HCT116 (cell line): ENCODE data around the gene S100A3. TPM values are rescaled to one million over a fixed set of nuclear protein-coding genes. Genes with fewer than 3 reads are reported as not detected.

ENCODE experiments used
- ATAC-seq: fragments of 200-7000 bp; cut with Tn5 transposase; 2 replicates; pipeline ENCODE4 v1.9.1; 2020; ENCODE audit warnings: mild to moderate bottlenecking, moderate library complexity
- BruUV-seq: library from RNA; stranded (reverse); fragments of 400-500 nt; replicated peaks from 2 replicates; lab custom pipeline; 2021; lab: Mats Ljungman, UMichigan
- CTCF ChIA-PET: fragments of 300-600 bp; sonication (Branson Sonifier 250); formaldehyde crosslinking; loops from one replicate; lab custom pipeline; 2021; ENCODE audit warnings: antibody characterized with exemption; lab: Charles Lee
- POLR2A ChIA-PET: fragments of 300-600, 350-600 bp; sonication (Branson Sonifier 250); formaldehyde crosslinking; loops from one replicate; lab custom pipeline; 2021; ENCODE audit warnings: antibody characterized with exemption; lab: Charles Lee
- RAD21 ChIA-PET, 2 experiments: fragments of 300-600 bp; sonication (Branson Sonifier 250); formaldehyde crosslinking; loops; one replicate each; lab custom pipeline; 2023; ENCODE audit warnings: low total read pairs in 2 of 2; ENCODE audit not compliant: uncharacterized antibody in 2 of 2, unreplicated experiment in 2 of 2, low non-redundant PET in 1 of 2; lab: Charles Lee
- DNase-seq: peaks from one replicate; pipeline ENCODE4 v3.0.0-alpha.2; 2010; ENCODE audit warnings: low read depth, low spot score
- H2AFZ ChIP-seq: fragments of 200-600 bp; shearing (Covaris generic), sonication (generic); 2 replicates; pipeline ENCODE4 v1.6.1; 2017; ENCODE audit warnings: low read depth, mixed run types, mixed read lengths, antibody characterized with exemption, low read length; ENCODE audit not compliant: poor library complexity, severe bottlenecking
- H3K27ac ChIP-seq: 2 replicates; pipeline ENCODE4 v1.5.1; 2012; ENCODE audit warnings: low read depth, low read length
- H3K27me3 ChIP-seq: fragments of 200-600 bp; sonication (generic); 2 replicates; pipeline ENCODE4 v1.6.1; 2016; ENCODE audit warnings: mixed run types, low read length, mixed read lengths; ENCODE audit not compliant: insufficient read depth
- H3K36me3 ChIP-seq, 2 experiments: fragments of 200-500 bp in 1 of 2; fragments of 200-600 bp in 1 of 2; sonication (Bioruptor generic) in 1 of 2; sonication (generic) in 1 of 2; 2 replicates each; pipeline versions ENCODE4 v1.5.1 to v1.6.1; 2014 to 2016; ENCODE audit warnings: low read length in 2 of 2, inconsistent platforms in 1 of 2, mixed read lengths in 1 of 2, mixed run types in 1 of 2; ENCODE audit not compliant: insufficient read depth in 2 of 2, control insufficient read depth in 1 of 2
- H3K4me1 ChIP-seq, 2 experiments: fragments of 200-600 bp in 1 of 2; sonication (generic) in 1 of 2; 2 replicates each; pipeline versions ENCODE4 v1.5.1 to v1.6.1; 2012 to 2017; ENCODE audit warnings: low read length in 2 of 2, inconsistent platforms in 1 of 2, mild to moderate bottlenecking in 1 of 2, mixed read lengths in 1 of 2, mixed run types in 1 of 2, moderate library complexity in 1 of 2; ENCODE audit not compliant: insufficient read depth in 2 of 2, control insufficient read depth in 1 of 2
- H3K4me2 ChIP-seq: fragments of 200-600 bp; sonication (generic); 2 replicates; pipeline ENCODE4 v1.6.1; 2017; ENCODE audit warnings: mixed run types, low read length, mixed read lengths
- H3K4me3 ChIP-seq, 2 experiments: fragments of 200-600 bp in 1 of 2; sonication (generic) in 1 of 2; replicated peaks in 1 of 2; 2 replicates each; pipeline ENCODE4 v1.5.1; 2011 to 2016; ENCODE audit warnings: low read length in 2 of 2, control low read depth in 1 of 2, low read depth in 1 of 2, mild to moderate bottlenecking in 1 of 2, mixed read lengths in 1 of 2, mixed run types in 1 of 2
- H3K79me2 ChIP-seq: fragments of 200-600 bp; sonication (generic); 2 replicates; pipeline ENCODE4 v1.6.1; 2017; ENCODE audit warnings: mild to moderate bottlenecking, mixed run types, low read length, moderate library complexity, mixed read lengths; ENCODE audit not compliant: insufficient read depth
- H3K9ac ChIP-seq: fragments of 200-600 bp; sonication (generic); 2 replicates; pipeline ENCODE4 v1.6.1; 2016; ENCODE audit warnings: low read length, mixed read lengths
- H3K9me2 ChIP-seq: fragments of 200-600 bp; sonication (generic), shearing (Covaris generic); 2 replicates; pipeline ENCODE4 v1.6.1; 2017; ENCODE audit warnings: mixed run types, mild to moderate bottlenecking, moderate library complexity; ENCODE audit not compliant: insufficient read depth
- H3K9me3 ChIP-seq, 2 experiments: fragments of 200-500 bp in 1 of 2; fragments of 200-600 bp in 1 of 2; sonication (Bioruptor generic) in 1 of 2; sonication (generic) in 1 of 2; 2 replicates each; pipeline ENCODE4 v1.6.1; 2014 to 2017; ENCODE audit warnings: low read length in 2 of 2, mixed read lengths in 2 of 2, inconsistent platforms in 1 of 2, low read depth in 1 of 2, mild to moderate bottlenecking in 1 of 2, mixed run types in 1 of 2, moderate library complexity in 1 of 2; ENCODE audit not compliant: control insufficient read depth in 1 of 2, insufficient read depth in 1 of 2
- H4K20me1 ChIP-seq: fragments of 200-600 bp; sonication (generic), shearing (Covaris generic); 2 replicates; pipeline ENCODE4 v1.6.1; 2017; ENCODE audit warnings: mixed run types, mild to moderate bottlenecking, moderate library complexity; ENCODE audit not compliant: insufficient read depth
- CBX3 ChIP-seq: IDR thresholded peaks from 2 replicates; pipeline ENCODE4 v1.6.1; 2012; ENCODE audit warnings: low read depth
- CEBPB ChIP-seq: IDR thresholded peaks from 2 replicates; pipeline ENCODE4 v1.6.1; 2012; ENCODE audit warnings: low read depth
- ELF1 ChIP-seq: IDR thresholded peaks from 2 replicates; pipeline ENCODE4 v1.6.1; 2012; ENCODE audit warnings: low read depth, borderline replicate concordance
- FOSL1 ChIP-seq: IDR thresholded peaks from 2 replicates; pipeline ENCODE4 v1.6.1; 2012; ENCODE audit warnings: low read depth
- JUND ChIP-seq: IDR thresholded peaks from 2 replicates; pipeline ENCODE4 v1.6.1; 2012
- POLR2AphosphoS5 ChIP-seq: IDR thresholded peaks from 2 replicates; pipeline ENCODE4 v1.6.1; 2011; ENCODE audit warnings: mild to moderate bottlenecking, low read depth, low read length, moderate library complexity
- SP1 ChIP-seq: IDR thresholded peaks from 2 replicates; pipeline ENCODE4 v1.6.1; 2012; ENCODE audit warnings: low read depth
- SRF ChIP-seq: IDR thresholded peaks from 2 replicates; pipeline ENCODE4 v1.6.1; 2012; ENCODE audit warnings: low read depth
- TCF7L2 ChIP-seq: IDR thresholded peaks from 2 replicates; pipeline ENCODE4 v1.7.0; 2011; ENCODE audit warnings: borderline replicate concordance, inconsistent platforms; ENCODE audit not compliant: insufficient read depth, insufficient read length; ENCODE audit errors: extremely low read depth
- intact Hi-C: fragments of 100-400 bp; cut with micrococcal nuclease; formaldehyde crosslinking; loops from 2 replicates; pipeline ENCODE4 v1.10.0; 2022
- total RNA-seq: library from RNA; stranded (reverse); gene quantifications from one replicate; pipeline ENCODE4 v1.2.1, GENCODE V29; 2021; ENCODE audit not compliant: unreplicated experiment
- TF ChIP-seq, protein P1 (sequence below), 3 experiments: fragments of 200-600 bp in 1 of 3; sonication (generic) in 1 of 3; IDR thresholded peaks in 2 of 3; conservative IDR thresholded peaks in 1 of 3; 2 replicates each; pipeline ENCODE4 v1.5.1; 2012 to 2017; ENCODE audit warnings: low read depth in 2 of 3, low read length in 2 of 3, antibody characterized with exemption in 1 of 3, borderline replicate concordance in 1 of 3, control low read depth in 1 of 3, mild to moderate bottlenecking in 1 of 3, mixed read lengths in 1 of 3, mixed run types in 1 of 3, moderate library complexity in 1 of 3; ENCODE audit not compliant: insufficient read depth in 1 of 3
- TF ChIP-seq, protein P2 (sequence below): IDR thresholded peaks from 2 replicates; pipeline ENCODE4 v1.6.1; 2012; ENCODE audit warnings: low read depth

The S100A3 gene
- total RNA-seq, 1 experiment from 2014 or later, result 4.2 TPM

DNA sequence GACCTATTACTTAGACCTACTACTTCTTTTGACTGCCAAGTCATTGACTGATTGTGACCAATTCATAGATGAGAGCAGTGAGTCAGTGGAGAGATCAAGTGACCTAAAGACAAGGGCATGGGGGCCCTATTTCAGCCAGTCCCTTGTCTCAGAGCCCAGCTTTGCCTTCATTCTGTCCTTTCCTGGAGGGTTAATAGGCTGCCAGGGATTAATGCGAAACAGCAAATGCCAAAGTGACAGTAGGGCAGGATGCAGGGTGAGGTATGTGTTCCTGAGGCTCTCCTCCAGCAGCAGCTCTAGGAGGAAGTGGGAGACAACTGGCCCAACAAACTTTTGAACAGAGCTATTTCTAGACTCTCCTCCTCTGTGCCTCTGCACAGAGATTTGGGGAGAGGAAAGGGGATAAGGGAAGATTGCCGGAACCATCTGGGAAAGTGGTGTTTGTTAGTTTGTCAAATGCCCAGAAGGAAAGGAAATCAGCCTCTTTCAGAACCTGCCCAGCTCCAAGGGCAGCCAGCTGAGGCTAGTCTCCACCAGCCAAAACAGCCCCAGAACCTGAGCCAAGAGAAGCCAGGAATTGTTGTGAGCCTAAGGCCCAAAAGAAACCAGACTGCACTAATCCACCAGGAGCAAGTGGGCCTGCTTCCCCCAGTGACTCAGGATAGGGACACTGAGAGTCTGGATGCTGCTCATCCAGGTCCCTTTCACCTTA is 4.9 kb upstream of the S100A3 start:
- no peak for ATAC-seq
- no peaks in the 10 kb centered on the region for H4K20me1 ChIP-seq
- intact Hi-C loops, result no loop called here
- H2AFZ ChIP-seq, result no peak overlapping the region
- no peaks in the 10 kb centered on the region for H3K36me3 ChIP-seq
- no peaks in the 10 kb centered on the region for H3K9me3 ChIP-seq
- H3K9me2 ChIP-seq, result no peaks in the 10 kb centered on the region
- BruUV-seq, result no TSS peak
- H3K27ac ChIP-seq, result 0 out of 2 replicates have a peak overlapping the region, but pooled peaks have one; percentile 7
- no peaks in the 10 kb centered on the region for H3K79me2 ChIP-seq
- H3K4me1 ChIP-seq, result peaks cover 29 to 57% of the 10 kb centered on the region in 2 experiments
- ChIA-PET POLR2A (interaction anchor here (0.8 to 8.1 kb wide), 3 partner anchors 9 to 19 kb away, joined by 6 to 78 read pairs (median 9); partner anchors contain the start of gene S100A6), CTCF (interaction anchor here (0.7 to 1.5 kb wide), 5 partner anchors 10 to 21 kb away, joined by 3 to 5 read pairs (median 3); no protein-coding TSS in a partner anchor), RAD21 (no interaction called here)
- H3K4me3 ChIP-seq, result no peak overlapping the region
- TF ChIP-seq TCF7L2, result no peak
- TF ChIP-seq CEBPB, result no peak
- TF ChIP-seq FOSL1, result no peak
- TF ChIP-seq CBX3, result no peak
- TF ChIP-seq, protein P1, sequence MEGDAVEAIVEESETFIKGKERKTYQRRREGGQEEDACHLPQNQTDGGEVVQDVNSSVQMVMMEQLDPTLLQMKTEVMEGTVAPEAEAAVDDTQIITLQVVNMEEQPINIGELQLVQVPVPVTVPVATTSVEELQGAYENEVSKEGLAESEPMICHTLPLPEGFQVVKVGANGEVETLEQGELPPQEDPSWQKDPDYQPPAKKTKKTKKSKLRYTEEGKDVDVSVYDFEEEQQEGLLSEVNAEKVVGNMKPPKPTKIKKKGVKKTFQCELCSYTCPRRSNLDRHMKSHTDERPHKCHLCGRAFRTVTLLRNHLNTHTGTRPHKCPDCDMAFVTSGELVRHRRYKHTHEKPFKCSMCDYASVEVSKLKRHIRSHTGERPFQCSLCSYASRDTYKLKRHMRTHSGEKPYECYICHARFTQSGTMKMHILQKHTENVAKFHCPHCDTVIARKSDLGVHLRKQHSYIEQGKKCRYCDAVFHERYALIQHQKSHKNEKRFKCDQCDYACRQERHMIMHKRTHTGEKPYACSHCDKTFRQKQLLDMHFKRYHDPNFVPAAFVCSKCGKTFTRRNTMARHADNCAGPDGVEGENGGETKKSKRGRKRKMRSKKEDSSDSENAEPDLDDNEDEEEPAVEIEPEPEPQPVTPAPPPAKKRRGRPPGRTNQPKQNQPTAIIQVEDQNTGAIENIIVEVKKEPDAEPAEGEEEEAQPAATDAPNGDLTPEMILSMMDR (IDR thresholded peaks at IDR 0.05 in 2 of 3, conservative IDR thresholded peaks at IDR 0.05 in 1 of 3; ENCODE audit: borderline replicate concordance in 1 of 3, insufficient read depth in 1 of 3, low read depth in 2 of 3, low read length in 2 of 3), result no peak
- no peak for TF ChIP-seq JUND
- no peak for TF ChIP-seq SP1
- no peak for TF ChIP-seq SRF
- TF ChIP-seq, protein P2, sequence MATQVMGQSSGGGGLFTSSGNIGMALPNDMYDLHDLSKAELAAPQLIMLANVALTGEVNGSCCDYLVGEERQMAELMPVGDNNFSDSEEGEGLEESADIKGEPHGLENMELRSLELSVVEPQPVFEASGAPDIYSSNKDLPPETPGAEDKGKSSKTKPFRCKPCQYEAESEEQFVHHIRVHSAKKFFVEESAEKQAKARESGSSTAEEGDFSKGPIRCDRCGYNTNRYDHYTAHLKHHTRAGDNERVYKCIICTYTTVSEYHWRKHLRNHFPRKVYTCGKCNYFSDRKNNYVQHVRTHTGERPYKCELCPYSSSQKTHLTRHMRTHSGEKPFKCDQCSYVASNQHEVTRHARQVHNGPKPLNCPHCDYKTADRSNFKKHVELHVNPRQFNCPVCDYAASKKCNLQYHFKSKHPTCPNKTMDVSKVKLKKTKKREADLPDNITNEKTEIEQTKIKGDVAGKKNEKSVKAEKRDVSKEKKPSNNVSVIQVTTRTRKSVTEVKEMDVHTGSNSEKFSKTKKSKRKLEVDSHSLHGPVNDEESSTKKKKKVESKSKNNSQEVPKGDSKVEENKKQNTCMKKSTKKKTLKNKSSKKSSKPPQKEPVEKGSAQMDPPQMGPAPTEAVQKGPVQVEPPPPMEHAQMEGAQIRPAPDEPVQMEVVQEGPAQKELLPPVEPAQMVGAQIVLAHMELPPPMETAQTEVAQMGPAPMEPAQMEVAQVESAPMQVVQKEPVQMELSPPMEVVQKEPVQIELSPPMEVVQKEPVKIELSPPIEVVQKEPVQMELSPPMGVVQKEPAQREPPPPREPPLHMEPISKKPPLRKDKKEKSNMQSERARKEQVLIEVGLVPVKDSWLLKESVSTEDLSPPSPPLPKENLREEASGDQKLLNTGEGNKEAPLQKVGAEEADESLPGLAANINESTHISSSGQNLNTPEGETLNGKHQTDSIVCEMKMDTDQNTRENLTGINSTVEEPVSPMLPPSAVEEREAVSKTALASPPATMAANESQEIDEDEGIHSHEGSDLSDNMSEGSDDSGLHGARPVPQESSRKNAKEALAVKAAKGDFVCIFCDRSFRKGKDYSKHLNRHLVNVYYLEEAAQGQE, result no peak
- TF ChIP-seq ELF1, result no peak
- TF ChIP-seq POLR2AphosphoS5, result no peak
- no peak for DNase-seq
- peak overlapping the region; percentile 42 for H3K4me2 ChIP-seq
- H3K27me3 ChIP-seq, result no peaks in the 10 kb centered on the region
- peak overlapping the region; percentile 33; the same call in 1 of the 2 replicates for H3K9ac ChIP-seq
